K562 (cell line): ENCODE measurements around the gene UMODL1. TPM values are rescaled to one million over a fixed set of nuclear protein-coding genes. Genes with fewer than 3 reads are reported as not detected.

Experiments used
- ATAC-seq: fragments of 200-7000 bp; cut with Tn5 transposase; 3 replicates; pipeline ENCODE4 v1.9.1; 2020; ENCODE audit warnings: moderate library complexity
- BruUV-seq: library from RNA; stranded (reverse); fragments of 400-500 nt; replicated peaks from 2 replicates; lab custom pipeline; 2021; lab: Mats Ljungman, UMichigan
- CTCF ChIA-PET: fragments of 300-600 bp; formaldehyde crosslinking; extraction: SDS; loops from one replicate; lab custom pipeline; 2021; ENCODE audit warnings: low intra/inter-chr PET ratio; lab: Yijun Ruan, JAX
- POLR2A ChIA-PET: fragments of 300-600, 350-650 bp; sonication (Branson Sonifier 250); formaldehyde crosslinking; extraction: SDS; loops from one replicate; lab custom pipeline; 2021; ENCODE audit warnings: antibody characterized with exemption, inconsistent platforms; lab: Yijun Ruan, JAX
- DNase-seq, 4 experiments: peaks; one replicate each; pipeline versions ENCODE4 v3.0.0 to v3.0.0-alpha.2; 2011 to 2018; ENCODE audit warnings: low spot score in 3 of 4, mixed read lengths in 3 of 4; ENCODE audit errors: extremely low read depth in 1 of 4
- FAIRE-seq: peaks from 2 replicates; lab custom pipeline; 2011; peaks lifted over from hg19 to GRCh38; lab: Jason Lieb, UNC
- H2AFZ ChIP-seq: 2 replicates; pipeline ENCODE4 v1.6.0; 2011; ENCODE audit warnings: low read depth, low read length, control low read depth, inconsistent platforms
- H3K27ac ChIP-seq: fragments of 200-600 bp; 3 replicates; pipeline ENCODE4 v1.8.0; 2011; ENCODE audit warnings: low read depth, mild to moderate bottlenecking, control low read depth, inconsistent platforms, low read length, moderate library complexity, mixed read lengths; ENCODE audit errors: extremely low read depth
- H3K27me3 ChIP-seq, 2 experiments: fragments of 300-600 bp in 1 of 2; 2 replicates in 1 of 2; 3 replicates in 1 of 2; pipeline versions ENCODE4 v1.6.0 to v1.8.0; 2011; ENCODE audit warnings: inconsistent platforms in 2 of 2, low read length in 2 of 2, mild to moderate bottlenecking in 1 of 2, mixed read lengths in 1 of 2, moderate library complexity in 1 of 2; ENCODE audit not compliant: control insufficient read depth in 2 of 2, insufficient read depth in 2 of 2
- H3K36me3 ChIP-seq: fragments of 300-600 bp; 3 replicates; pipeline ENCODE4 v1.8.0; 2011; ENCODE audit warnings: mild to moderate bottlenecking, low read length, inconsistent platforms; ENCODE audit not compliant: control insufficient read depth, insufficient read depth
- H3K4me1 ChIP-seq, 2 experiments: fragments of 200-600 bp in 1 of 2; replicated peaks in 1 of 2; 2 replicates in 1 of 2; 3 replicates in 1 of 2; pipeline versions ENCODE4 v1.5.1 to v1.8.0; 2011; ENCODE audit warnings: inconsistent platforms in 2 of 2, low read length in 2 of 2, mild to moderate bottlenecking in 1 of 2, mixed read lengths in 1 of 2, moderate library complexity in 1 of 2; ENCODE audit not compliant: control insufficient read depth in 2 of 2, insufficient read depth in 2 of 2
- H3K4me2 ChIP-seq: 2 replicates; pipeline ENCODE4 v1.6.1; 2011; ENCODE audit warnings: low read length, control low read depth, inconsistent platforms, mixed read lengths; ENCODE audit not compliant: insufficient read depth
- H3K4me3 ChIP-seq: fragments of 200-600 bp; sonication (generic), shearing (Covaris generic); 2 replicates; pipeline ENCODE4 v1.5.1; 2016; ENCODE audit warnings: control low read depth, inconsistent platforms
- H3K79me2 ChIP-seq: fragments of 200-600 bp; 3 replicates; pipeline ENCODE4 v1.8.0; 2011; ENCODE audit warnings: low read length, inconsistent platforms; ENCODE audit not compliant: control insufficient read depth, insufficient read depth
- H3K9ac ChIP-seq, 2 experiments: 2 replicates each; pipeline versions ENCODE4 v1.6.0 to v1.6.1; 2011; ENCODE audit warnings: low read depth in 2 of 2, low read length in 2 of 2, control low read depth in 1 of 2, inconsistent platforms in 1 of 2, mild to moderate bottlenecking in 1 of 2, mixed read lengths in 1 of 2; ENCODE audit not compliant: insufficient read depth in 1 of 2
- H3K9me1 ChIP-seq: one replicate; pipeline ENCODE4 v1.6.0; 2011; ENCODE audit warnings: inconsistent platforms, mild to moderate bottlenecking, low read length, moderate library complexity; ENCODE audit not compliant: control insufficient read depth, insufficient read depth
- H3K9me3 ChIP-seq: replicated peaks from 2 replicates; pipeline ENCODE4 v1.5.1; 2011; ENCODE audit warnings: low read depth, low read length, inconsistent platforms; ENCODE audit not compliant: control insufficient read depth, insufficient read depth
- H4K20me1 ChIP-seq: replicated peaks from 2 replicates; pipeline ENCODE4 v1.6.1; 2011; ENCODE audit warnings: low read length, inconsistent platforms, mixed read lengths; ENCODE audit not compliant: control insufficient read depth, insufficient read depth
- CHD2 ChIP-seq: IDR thresholded peaks from 2 replicates; pipeline ENCODE4 v1.6.1; 2011; ENCODE audit warnings: low read depth, low read length
- DEAF1 ChIP-seq: fragments of 450-650 bp; formaldehyde crosslinking; IDR thresholded peaks from 2 replicates; pipeline ENCODE4 v1.4.0; 2020; ENCODE audit warnings: mild to moderate bottlenecking, moderate library complexity
- HDAC6 ChIP-seq: IDR thresholded peaks from 2 replicates; pipeline ENCODE4 v1.6.1; 2012; ENCODE audit warnings: low read depth, mild to moderate bottlenecking, control low read depth, inconsistent platforms, low read length, moderate library complexity
- MCM5 ChIP-seq: fragments of 450-650 bp; IDR thresholded peaks from 2 replicates; pipeline ENCODE4 v1.6.1; 2016; ENCODE audit warnings: low read depth
- MXI1 ChIP-seq: IDR thresholded peaks from 2 replicates; pipeline ENCODE4 v1.6.1; 2011; ENCODE audit warnings: low read depth, mild to moderate bottlenecking, improper control_type of control experiment, low read length
- MYBL2 ChIP-seq, 2 experiments: fragments of 450-650 bp in 1 of 2; sonication (generic) in 1 of 2; formaldehyde crosslinking in 1 of 2; IDR thresholded peaks; 2 replicates each; pipeline versions ENCODE4 v1.6.1 to v1.8.1; 2017 to 2022; ENCODE audit warnings: borderline replicate concordance in 1 of 2, inconsistent platforms in 1 of 2, low read depth in 1 of 2, mild to moderate bottlenecking in 1 of 2, missing genetic modification reagents in 1 of 2, moderate library complexity in 1 of 2
- NR4A1 ChIP-seq, 2 experiments: fragments of 250-450 bp in 1 of 2; fragments of 450-650 bp in 1 of 2; sonication (Bioruptor Pico) in 1 of 2; IDR thresholded peaks; 2 replicates each; pipeline versions ENCODE4 v1.4.0 to v1.6.1; 2016 to 2020; ENCODE audit warnings: mild to moderate bottlenecking in 2 of 2, missing compliant biosample characterization in 1 of 2, missing genetic modification characterization in 1 of 2, moderate library complexity in 1 of 2
- POLR2H ChIP-seq: IDR thresholded peaks from 2 replicates; pipeline ENCODE4 v1.6.1; 2016; ENCODE audit warnings: missing genetic modification characterization, low read depth, mild to moderate bottlenecking, control low read depth, missing compliant biosample characterization, moderate library complexity
- RBM25 ChIP-seq: fragments of 200-400 bp; formaldehyde crosslinking; IDR thresholded peaks from 2 replicates; pipeline ENCODE4 v1.6.1; 2018; ENCODE audit warnings: low read length, low read depth, moderate library complexity; ENCODE audit not compliant: severe bottlenecking
- YY1 ChIP-seq, 3 experiments: IDR thresholded peaks; 2 replicates each; pipeline ENCODE4 v1.6.1; 2011; ENCODE audit warnings: low read length in 2 of 3, mild to moderate bottlenecking in 2 of 3, moderate library complexity in 2 of 3, borderline replicate concordance in 1 of 3, control low read depth in 1 of 3, low read depth in 1 of 3; ENCODE audit not compliant: insufficient read depth in 3 of 3, insufficient replicate concordance in 2 of 3, control insufficient read depth in 1 of 3, insufficient read length in 1 of 3; ENCODE audit errors: extremely low read depth in 1 of 3
- ZBTB8A ChIP-seq: fragments of 450-650 bp; IDR thresholded peaks from 2 replicates; pipeline ENCODE4 v1.6.1; 2018; ENCODE audit warnings: mild to moderate bottlenecking, moderate library complexity; ENCODE audit not compliant: partially characterized antibody
- ZNF23 ChIP-seq: fragments of 250-450 bp; sonication (Bioruptor Pico); IDR thresholded peaks from 2 replicates; pipeline ENCODE4 v1.4.0; 2020; ENCODE audit warnings: mild to moderate bottlenecking
- ZNF561 ChIP-seq: fragments of 450-650 bp; formaldehyde crosslinking; conservative IDR thresholded peaks from 2 replicates; pipeline ENCODE4 v1.4.0; 2020; ENCODE audit warnings: mild to moderate bottlenecking, moderate library complexity
- ZNF639 ChIP-seq, 2 experiments: fragments of 200-800 bp in 1 of 2; sonication (Bioruptor generic) in 1 of 2; sonication (generic) in 1 of 2; formaldehyde crosslinking in 1 of 2; IDR thresholded peaks in 1 of 2; conservative IDR thresholded peaks in 1 of 2; 2 replicates each; pipeline versions ENCODE4 v1.5.0 to v1.6.1; 2016 to 2020; ENCODE audit warnings: missing compliant biosample characterization in 1 of 2, missing genetic modification characterization in 1 of 2, missing genetic modification reagents in 1 of 2
- WGBS: fragments of 100-300 bp; shearing (Covaris generic); methylation state at CpG from one replicate; pipeline ENCODE4 v1.1.6; 2016; ENCODE audit warnings: low coverage, mixed read lengths; ENCODE audit not compliant: insufficient coverage; ENCODE audit errors: missing lambda C conversion rate; 5-methylcytosine and 5-hydroxymethylcytosine counted together
- in situ Hi-C: fragments of 300-500 bp; cut with MboI; formaldehyde crosslinking; loops from 4 replicates; pipeline ENCODE4 v1.15.0; 2018; ENCODE audit warnings: inconsistent platforms, mixed read lengths
- intact Hi-C: fragments of 100-400 bp; cut with micrococcal nuclease; formaldehyde crosslinking; loops from 2 replicates; pipeline ENCODE4 v1.14.2; 2022
- polyA plus RNA-seq, 8 experiments: library from polyadenylated mRNA; depleted of rRNA in 4 of 8; stranded (reverse) in 5 of 8; unstranded in 3 of 8; fragments of >200 nt; fragmentation: Nextera tagmentation in 2 of 8; fragmentation: Illumina TruSeq in 1 of 8; extraction: Ambion mirVana in 2 of 8; extraction: Trizol in 1 of 8; gene quantifications; 2 replicates each; pipeline versions ENCODE4 v1.2.1 to v1.2.3, GENCODE V29; 2011 to 2014; ENCODE audit warnings: inconsistent platforms in 1 of 8, missing spikeins in 1 of 8
- total RNA-seq, 7 experiments: library from RNA; depleted of rRNA in 6 of 7; stranded (reverse); fragments of >200 nt in 6 of 7; fragmentation: Illumina TruSeq in 2 of 7; extraction: Trizol in 2 of 7; gene quantifications; 2 replicates each; pipeline versions ENCODE4 v1.2.1 to v1.2.3, GENCODE V29; 2011 to 2021; ENCODE audit warnings: low replicate concordance in 1 of 7

UMODL1 gene
- total and polyA plus RNA-seq, 9 of the 15 experiments (the other 6 are each of a cell fraction or from before 2014, with no cell fraction given): not detected

GRCh38 chr21:42117967-42118780 lies 47.1 kb downstream of the UMODL1 start:
- WGBS: 10% methylated on average over 12 of the region's 12 CpGs
- Histone ChIP-seq H3K27me3 (peaks cover 20 to 71% of the 10 kb centered on the region in 2 experiments; a peak in 4 of 5 replicates), H3K4me1 (peaks cover 0 to 8% of the 10 kb centered on the region in 2 experiments; a peak in 2 of 5 replicates), H2AFZ (no peak overlapping the region), H3K9ac (no peak overlapping the region), H3K79me2 (no peaks in the 10 kb centered on the region), H3K27ac (no peak overlapping the region), H3K4me2 (no peak overlapping the region), H4K20me1 (peaks cover 14% of the 10 kb centered on the region; the same call in 1 of the 2 replicates), H3K4me3 (no peak overlapping the region), H3K9me3 (no peaks in the 10 kb centered on the region), H3K36me3 (no peaks in the 10 kb centered on the region), H3K9me1 (no peaks in the 10 kb centered on the region)
- no peak for FAIRE-seq
- no peak for DNase-seq
- TF ChIP-seq ZBTB8A (no peak), ZNF561 (CRISPR knock-in tag) (no peak), MXI1 (no peak), YY1 (IDR thresholded peaks at IDR 0.05; ENCODE audit: borderline replicate concordance in 1 of 3, control insufficient read depth in 1 of 3, extremely low read depth in 1 of 3, insufficient read depth in 3 of 3, insufficient read length in 1 of 3, insufficient replicate concordance in 2 of 3, low read depth in 1 of 3, low read length in 2 of 3) (no peak), HDAC6 (no peak), CHD2 (no peak), MCM5 (no peak), DEAF1 (CRISPR knock-in tag) (no peak), NR4A1 (CRISPR knock-in tag; IDR thresholded peaks at IDR 0.05) (no peak), NR4A1 (tag; IDR thresholded peaks at IDR 0.05) (no peak), POLR2H (no peak), ZNF639 (CRISPR knock-in tag; conservative IDR thresholded peaks at IDR 0.05 in 1 of 2, IDR thresholded peaks at IDR 0.05 in 1 of 2) (no peak), ZNF23 (CRISPR knock-in tag) (no peak), MYBL2 (IDR thresholded peaks at IDR 0.05; ENCODE audit: low read depth) (no peak), MYBL2 (CRISPR knock-in tag; IDR thresholded peaks at IDR 0.05; ENCODE audit: borderline replicate concordance) (no peak), RBM25 (no peak)
- CTCF ChIA-PET: interaction anchor here (0.8 to 2.1 kb wide), 3 partner anchors 301 to 835 kb away, joined by 3 to 23 read pairs (median 3); no protein-coding TSS in a partner anchor
- POLR2A ChIA-PET: interaction anchor here (0.8 to 2.1 kb wide), 8 partner anchors 8 to 141 kb away, joined by 3 to 8 read pairs (median 4); partner anchors contain the start of genes UMODL1 and ZBTB21
- BruUV-seq: no TSS peak
- intact Hi-C loops: loop anchor here (1.0 to 5.0 kb wide), 3 partner anchors 111 to 506 kb away; no protein-coding TSS in a partner anchor
- ATAC-seq: no peak
- in situ Hi-C loops: loop anchor here (10.0 kb wide), 2 partner anchors 293 to 503 kb away; no protein-coding TSS in a partner anchor
